Adrenal gland (tissue), 5 donors: ENCODE measurements around the gene ZER1.

Source experiments
- POLR2A ChIP-seq, 2 donors: fragments of 450-650 bp; IDR thresholded peaks; one replicate each; pipeline ENCODE4 v1.6.1; 2017; ENCODE audit warnings: antibody characterized with exemption in 2 of 2, mild to moderate bottlenecking in 2 of 2, moderate library complexity in 1 of 2
- TF ChIP-seq, protein P1 (sequence below), 6 experiments: fragments of 450-650 bp in 4 of 6; fragments of 200-600 bp in 2 of 6; sonication (generic) in 1 of 6; IDR thresholded peaks; 1 replicate in 5 of 6; 2 replicates in 1 of 6; pipeline versions ENCODE4 v1.5.1 to v1.8.0; 2016 to 2021; ENCODE audit warnings: antibody characterized with exemption in 6 of 6, mild to moderate bottlenecking in 2 of 6, moderate library complexity in 1 of 6
- donor health status: DM: no; HTN: no; CAD: no.

DNA sequence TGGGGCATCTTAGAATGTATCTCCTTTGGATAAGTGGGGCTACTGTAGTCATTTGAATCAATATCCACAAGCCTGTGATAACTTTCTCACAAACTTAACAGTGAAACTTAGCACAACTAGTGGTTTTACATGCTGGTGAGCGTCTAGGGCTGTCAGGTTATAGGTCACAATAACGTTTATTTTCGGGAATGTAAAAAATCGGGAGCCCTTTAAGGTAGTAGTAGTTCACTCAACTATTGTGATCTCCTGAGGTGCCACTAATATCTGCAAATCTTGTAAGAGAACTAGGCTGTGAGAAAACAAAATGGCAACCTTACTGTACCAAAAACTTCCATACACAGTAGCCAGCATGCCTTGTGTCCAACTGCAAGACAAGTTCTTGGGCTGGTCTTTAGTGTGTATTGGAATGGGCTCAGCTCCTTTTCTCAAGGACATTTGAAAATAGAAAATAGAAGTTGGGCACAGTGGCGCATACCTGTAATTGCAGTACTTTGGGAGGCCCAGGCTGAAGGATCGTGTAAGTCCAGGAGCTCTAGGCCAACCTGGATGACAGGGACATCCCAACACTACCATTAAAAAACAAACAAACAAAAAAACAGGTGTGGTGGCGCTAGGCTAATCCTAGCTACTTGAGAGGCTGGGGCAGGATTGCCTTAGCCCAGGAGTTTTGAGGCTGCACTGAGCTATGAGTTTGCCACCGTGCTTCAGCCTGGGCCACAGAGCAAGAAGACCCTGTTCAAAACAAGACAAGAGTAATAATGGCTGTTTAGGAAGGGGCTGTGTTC lies 74.6 kb downstream of the ZER1 start:
- TF ChIP-seq, protein P1, sequence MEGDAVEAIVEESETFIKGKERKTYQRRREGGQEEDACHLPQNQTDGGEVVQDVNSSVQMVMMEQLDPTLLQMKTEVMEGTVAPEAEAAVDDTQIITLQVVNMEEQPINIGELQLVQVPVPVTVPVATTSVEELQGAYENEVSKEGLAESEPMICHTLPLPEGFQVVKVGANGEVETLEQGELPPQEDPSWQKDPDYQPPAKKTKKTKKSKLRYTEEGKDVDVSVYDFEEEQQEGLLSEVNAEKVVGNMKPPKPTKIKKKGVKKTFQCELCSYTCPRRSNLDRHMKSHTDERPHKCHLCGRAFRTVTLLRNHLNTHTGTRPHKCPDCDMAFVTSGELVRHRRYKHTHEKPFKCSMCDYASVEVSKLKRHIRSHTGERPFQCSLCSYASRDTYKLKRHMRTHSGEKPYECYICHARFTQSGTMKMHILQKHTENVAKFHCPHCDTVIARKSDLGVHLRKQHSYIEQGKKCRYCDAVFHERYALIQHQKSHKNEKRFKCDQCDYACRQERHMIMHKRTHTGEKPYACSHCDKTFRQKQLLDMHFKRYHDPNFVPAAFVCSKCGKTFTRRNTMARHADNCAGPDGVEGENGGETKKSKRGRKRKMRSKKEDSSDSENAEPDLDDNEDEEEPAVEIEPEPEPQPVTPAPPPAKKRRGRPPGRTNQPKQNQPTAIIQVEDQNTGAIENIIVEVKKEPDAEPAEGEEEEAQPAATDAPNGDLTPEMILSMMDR (IDR thresholded peaks at IDR 0.05), result no peak
- no peak for TF ChIP-seq POLR2A (IDR thresholded peaks at IDR 0.05)
